Right cardiac atrium (tissue), 5 donors: ENCODE data around the gene RPAP3. TPM values are rescaled to one million over a fixed set of nuclear protein-coding genes. Genes with fewer than 3 reads are reported as not detected.

Experiments used
- ATAC-seq, 2 donors: fragments of 200-7000 bp; cut with Tn5 transposase; one replicate each; pipeline versions ENCODE4 v1.8.0 to v1.9.1; 2020; ENCODE audit warnings: moderate library complexity in 2 of 2, mild to moderate bottlenecking in 1 of 2
- DNase-seq, 3 donors: peaks; one replicate each; pipeline ENCODE4 v3.0.0-alpha.2; 2020
- H3K27ac ChIP-seq: one replicate; pipeline ENCODE4 v1.5.1; 2013; ENCODE audit warnings: mild to moderate bottlenecking, low read length, control low read depth, moderate library complexity
- H3K27me3 ChIP-seq: one replicate; pipeline ENCODE4 v1.6.1; 2013; ENCODE audit not compliant: control insufficient read depth, insufficient read depth
- H3K4me1 ChIP-seq: one replicate; pipeline ENCODE4 v1.6.1; 2013; ENCODE audit warnings: low read length; ENCODE audit not compliant: control insufficient read depth, insufficient read depth
- H3K4me3 ChIP-seq: one replicate; pipeline ENCODE4 v1.5.1; 2013; ENCODE audit warnings: low read length, control low read depth
- H3K9me3 ChIP-seq: one replicate; pipeline ENCODE4 v1.6.1; 2013; ENCODE audit warnings: low read length; ENCODE audit not compliant: control insufficient read depth
- WGBS: extraction: QIAGEN DNeasy Blood & Tissue Kit; methylation state at CpG from one replicate; pipeline ENCODE4 v1.1.7; 2013; 5-methylcytosine and 5-hydroxymethylcytosine counted together
- intact Hi-C, 4 donors: fragments of 100-400 bp; cut with DNase I; formaldehyde crosslinking; loops; one replicate each; pipeline versions ENCODE4 v1.11.0 to v1.14.0; 2022 to 2023
- polyA plus RNA-seq: library from polyadenylated mRNA; stranded (reverse); fragments of 200-250 nt; gene quantifications from one replicate; pipeline ENCODE4 v1.2.3, GENCODE V29; 2013
- total RNA-seq, 4 donors: library from RNA; stranded (reverse); fragmentation: NEBNext Ultra II Directional; extraction: Animal tissue kit (Norgen Biotek cat#: 25700); gene quantifications; one replicate each; pipeline ENCODE4 v1.2.1, GENCODE V29; 2021
- donor health status: healthy with polysubstance abuse.
- donor health status: DM: no; HTN: yes; CAD: no.
- donor health status: DM: no; HTN: no; CAD: no.
- donor health status: DM: no; HTN: yes; CAD: no; lungs with severe emphysema.
- donor health status: DM: yes; HTN: yes; CAD: no.

RPAP3 gene
- total and polyA plus RNA-seq, 5 donors = 11.9 to 22.8 (median 21.0) TPM

- WGBS = 92% methylated on average over 3 of the region's 3 CpGs
- ATAC-seq (no peak), DNase-seq (no peak)
- Histone ChIP-seq H3K4me1 (peaks cover 12% of the 10 kb centered on the region), H3K9me3 (no peaks in the 10 kb centered on the region), H3K27ac (no peak overlapping the region), H3K4me3 (no peak overlapping the region), H3K27me3 (no peaks in the 10 kb centered on the region)
- intact Hi-C loops = no loop called here
Observed at GRCh38 chr12:47748899-47749298, 43.1 kb upstream of the RPAP3 start.

GRCh38 chr12:47748507-47748828 lies 42.6 kb upstream of the RPAP3 start:
- intact Hi-C loops = no loop called here
- WGBS = 94% methylated on average over 1 of the region's 1 CpG
- peaks cover 10% of the 10 kb centered on the region for H3K4me1 ChIP-seq
- H3K9me3 ChIP-seq = no peaks in the 10 kb centered on the region
- no peak overlapping the region for H3K4me3 ChIP-seq
- H3K27ac ChIP-seq = no peak overlapping the region
- DNase-seq (no peak), ATAC-seq (no peak)
- H3K27me3 ChIP-seq = no peaks in the 10 kb centered on the region

- DNase-seq (no peak), ATAC-seq (no peak)
- Histone ChIP-seq H3K4me1 (peaks cover 7% of the 10 kb centered on the region), H3K27ac (no peak overlapping the region), H3K27me3 (no peaks in the 10 kb centered on the region), H3K4me3 (no peak overlapping the region), H3K9me3 (no peaks in the 10 kb centered on the region)
- WGBS = 94% methylated on average over 14 of the region's 14 CpGs
- intact Hi-C loops = no loop called here
Observed at GRCh38 chr12:47747596-47748506, 42.0 kb upstream of the RPAP3 start.

- DNase-seq (no peak), ATAC-seq (no peak)
- H3K4me3 ChIP-seq = no peak overlapping the region
- WGBS = 79% methylated on average over 4 of the region's 4 CpGs
- peaks cover 2% of the 10 kb centered on the region for H3K4me1 ChIP-seq
- H3K9me3 ChIP-seq = no peaks in the 10 kb centered on the region
- intact Hi-C loops = no loop called here
- H3K27me3 ChIP-seq = no peaks in the 10 kb centered on the region
- H3K27ac ChIP-seq = no peak overlapping the region
Observed at GRCh38 chr12:47747126-47747525, 41.3 kb upstream of the RPAP3 start.

- 87% methylated on average over 7 of the region's 7 CpGs for WGBS
- Histone ChIP-seq H3K4me1 (peaks cover under 1% of the 10 kb centered on the region), H3K27me3 (no peaks in the 10 kb centered on the region), H3K9me3 (no peaks in the 10 kb centered on the region), H3K27ac (no peak overlapping the region), H3K4me3 (no peak overlapping the region)
- no peak for DNase-seq
- no peak for ATAC-seq
- intact Hi-C loops = no loop called here
Observed at GRCh38 chr12:47746523-47746922, 40.7 kb upstream of the RPAP3 start.

GRCh38 chr12:47746073-47746472 lies 40.2 kb upstream of the RPAP3 start:
- H3K9me3 ChIP-seq = no peaks in the 10 kb centered on the region
- ATAC-seq (no peak), DNase-seq (no peak)
- H3K4me3 ChIP-seq = no peak overlapping the region
- intact Hi-C loops = no loop called here
- H3K27ac ChIP-seq = no peak overlapping the region
- no peaks in the 10 kb centered on the region for H3K27me3 ChIP-seq
- 83% methylated on average over 5 of the region's 5 CpGs for WGBS
- peaks cover 5% of the 10 kb centered on the region for H3K4me1 ChIP-seq

GRCh38 chr12:47745485-47746041 lies 39.7 kb upstream of the RPAP3 start:
- 60% methylated on average over 16 of the region's 16 CpGs for WGBS
- ATAC-seq (peak in 1 of 2 donors; percentile 23), DNase-seq (peak in 1 of 3 donors; percentile 72)
- intact Hi-C loops = no loop called here
- peaks cover 10% of the 10 kb centered on the region for H3K4me1 ChIP-seq
- no peak overlapping the region for H3K27ac ChIP-seq
- no peaks in the 10 kb centered on the region for H3K27me3 ChIP-seq
- H3K4me3 ChIP-seq = no peak overlapping the region
- no peaks in the 10 kb centered on the region for H3K9me3 ChIP-seq

GRCh38 chr12:47744778-47745436 lies 39.1 kb upstream of the RPAP3 start:
- WGBS = 72% methylated on average over 8 of the region's 8 CpGs
- DNase-seq (no peak), ATAC-seq (no peak)
- H3K4me1 ChIP-seq = peaks cover 10% of the 10 kb centered on the region
- no peaks in the 10 kb centered on the region for H3K9me3 ChIP-seq
- H3K4me3 ChIP-seq = no peak overlapping the region
- H3K27me3 ChIP-seq = no peaks in the 10 kb centered on the region
- intact Hi-C loops = no loop called here
- no peak overlapping the region for H3K27ac ChIP-seq

GRCh38 chr12:47744005-47744651 lies 38.3 kb upstream of the RPAP3 start:
- WGBS = 67% methylated on average over 10 of the region's 10 CpGs
- H3K27me3 ChIP-seq = no peaks in the 10 kb centered on the region
- peaks cover 14% of the 10 kb centered on the region for H3K4me1 ChIP-seq
- H3K27ac ChIP-seq = no peak overlapping the region
- H3K4me3 ChIP-seq = no peak overlapping the region
- intact Hi-C loops = no loop called here
- DNase-seq = no peak
- no peak for ATAC-seq
- H3K9me3 ChIP-seq = no peaks in the 10 kb centered on the region

GRCh38 chr12:47743311-47743860 lies 37.6 kb upstream of the RPAP3 start:
- DNase-seq (no peak), ATAC-seq (no peak)
- Histone ChIP-seq H3K27ac (no peak overlapping the region), H3K4me3 (no peak overlapping the region), H3K27me3 (no peaks in the 10 kb centered on the region), H3K9me3 (no peaks in the 10 kb centered on the region), H3K4me1 (peaks cover 14% of the 10 kb centered on the region)
- WGBS = 87% methylated on average over 9 of the region's 9 CpGs
- intact Hi-C loops = no loop called here
